Aorta (tissue), 5 donors: ENCODE data around the gene PLCD1. TPM values are rescaled to one million over a fixed set of nuclear protein-coding genes. Genes with fewer than 3 reads are reported as not detected.

ENCODE experiments used
- ATAC-seq: fragments of 200-7000 bp; cut with Tn5 transposase; one replicate; pipeline ENCODE4 v1.9.1; 2022; ENCODE audit warnings: moderate library complexity; ENCODE audit not compliant: low FRiP score
- DNase-seq, 2 donors: peaks; one replicate each; pipeline ENCODE4 v3.0.0-alpha.2; 2020
- H3K27ac ChIP-seq, 2 donors: one replicate each; pipeline ENCODE4 v1.5.1; 2013; ENCODE audit warnings: low read length in 2 of 2, mild to moderate bottlenecking in 2 of 2, moderate library complexity in 2 of 2, control low read depth in 1 of 2, inconsistent platforms in 1 of 2, low read depth in 1 of 2
- H3K27me3 ChIP-seq, 2 donors: one replicate each; pipeline ENCODE4 v1.6.1; 2013; ENCODE audit warnings: control low read depth in 1 of 2, low read length in 1 of 2, mild to moderate bottlenecking in 1 of 2, moderate library complexity in 1 of 2; ENCODE audit not compliant: insufficient read depth in 2 of 2, control insufficient read depth in 1 of 2
- H3K36me3 ChIP-seq, 2 donors: one replicate each; pipeline ENCODE4 v1.6.1; 2013; ENCODE audit warnings: control low read depth in 1 of 2, low read length in 1 of 2, mild to moderate bottlenecking in 1 of 2; ENCODE audit not compliant: insufficient read depth in 2 of 2, control insufficient read depth in 1 of 2
- H3K4me1 ChIP-seq, 2 donors: one replicate each; pipeline ENCODE4 v1.6.1; 2013; ENCODE audit warnings: low read length in 2 of 2, control low read depth in 1 of 2, mild to moderate bottlenecking in 1 of 2, moderate library complexity in 1 of 2; ENCODE audit not compliant: insufficient read depth in 2 of 2, control insufficient read depth in 1 of 2
- H3K4me3 ChIP-seq, 2 donors: one replicate each; pipeline ENCODE4 v1.5.1; 2013; ENCODE audit warnings: low read length in 2 of 2, control low read depth in 1 of 2, mild to moderate bottlenecking in 1 of 2
- H3K9me3 ChIP-seq: one replicate; pipeline ENCODE4 v1.6.1; 2013; ENCODE audit warnings: mild to moderate bottlenecking, low read length; ENCODE audit not compliant: control insufficient read depth
- WGBS, 2 donors: extraction: QIAGEN DNeasy Blood & Tissue Kit; methylation state at CpG; one replicate each; pipeline ENCODE4 v1.1.7; 2013; 5-methylcytosine and 5-hydroxymethylcytosine counted together
- intact Hi-C, 2 donors: fragments of 100-400 bp; cut with DNase I; formaldehyde crosslinking; loops; one replicate each; pipeline versions ENCODE4 v1.14.2 to v1.15.0; 2022
- polyA plus RNA-seq, 2 donors: library from polyadenylated mRNA; stranded (reverse); fragments of 200-250 nt; gene quantifications; one replicate each; pipeline ENCODE4 v1.2.3, GENCODE V29; 2013
- total RNA-seq, 2 donors: library from RNA; stranded (reverse); fragmentation: NEBNext Ultra II Directional; extraction: Animal tissue kit (Norgen Biotek cat#: 25700); gene quantifications; one replicate each; pipeline ENCODE4 v1.2.1, GENCODE V29; 2021
- donor health status: healthy with polysubstance abuse.
- donor health status: Bipolar disorder and iron deficiency.
- donor health status: DM: no; HTN: no; CAD: no.
- donor health status: DM: no; HTN: no; CAD: no.
- donor health status: DM: yes; HTN: yes; CAD: no.

Gene PLCD1
- total and polyA plus RNA-seq, 4 donors = 30.8 to 59.7 (median 45.4) TPM

GRCh38 chr3:38022896-38023709 lies 6.3 kb downstream of the PLCD1 start:
- Histone ChIP-seq H3K4me3 (no peak overlapping the region), H3K36me3 (peaks cover 0 to 6% of the 10 kb centered on the region in 2 donors), H3K27ac (no peak overlapping the region), H3K27me3 (no peaks in the 10 kb centered on the region), H3K9me3 (no peaks in the 10 kb centered on the region), H3K4me1 (no peaks in the 10 kb centered on the region)
- intact Hi-C loops = no loop called here
- no peak for ATAC-seq
- DNase-seq = peak in 1 of 2 donors; percentile 42
- WGBS, 2 donors = 83 to 87% methylated on average over 6 of the region's 6 CpGs

- H3K36me3 ChIP-seq = peaks cover 0 to 9% of the 10 kb centered on the region in 2 donors
- intact Hi-C loops = no loop called here
- H3K4me3 ChIP-seq = no peak overlapping the region
- H3K27me3 ChIP-seq = no peaks in the 10 kb centered on the region
- no peaks in the 10 kb centered on the region for H3K4me1 ChIP-seq
- H3K27ac ChIP-seq = no peak overlapping the region
- ATAC-seq (no peak), DNase-seq (peak in 1 of 2 donors; percentile 27)
- 64 to 71% methylated on average over 3 of the region's 3 CpGs for WGBS, 2 donors
- no peaks in the 10 kb centered on the region for H3K9me3 ChIP-seq
Observed at GRCh38 chr3:38022301-38022700, 7.1 kb downstream of the PLCD1 start.

- ATAC-seq = no peak
- intact Hi-C loops = no loop called here
- Histone ChIP-seq H3K36me3 (peaks cover 0 to 18% of the 10 kb centered on the region in 2 donors), H3K4me1 (no peaks in the 10 kb centered on the region), H3K27me3 (no peaks in the 10 kb centered on the region), H3K9me3 (peaks cover 4% of the 10 kb centered on the region), H3K27ac (no peak overlapping the region), H3K4me3 (no peak overlapping the region)
- WGBS, 2 donors = 81 to 85% methylated on average over 4 of the region's 4 CpGs
- peak in 1 of 2 donors; percentile 36 for DNase-seq
Observed at GRCh38 chr3:38021196-38021595, 8.2 kb downstream of the PLCD1 start.

GRCh38 chr3:38020342-38020726 lies 9.1 kb downstream of the PLCD1 start:
- Histone ChIP-seq H3K27me3 (no peaks in the 10 kb centered on the region), H3K27ac (no peak overlapping the region), H3K36me3 (peaks cover 0 to 19% of the 10 kb centered on the region in 2 donors), H3K9me3 (peaks cover 4% of the 10 kb centered on the region), H3K4me3 (no peak overlapping the region), H3K4me1 (no peaks in the 10 kb centered on the region)
- 77 to 81% methylated on average over 3 of the region's 3 CpGs for WGBS, 2 donors
- intact Hi-C loops = no loop called here
- no peak for ATAC-seq
- DNase-seq = no peak

- Histone ChIP-seq H3K4me3 (no peak overlapping the region), H3K4me1 (no peaks in the 10 kb centered on the region), H3K36me3 (peaks cover 0 to 21% of the 10 kb centered on the region in 2 donors), H3K27me3 (no peaks in the 10 kb centered on the region), H3K9me3 (peaks cover 4% of the 10 kb centered on the region), H3K27ac (no peak overlapping the region)
- ATAC-seq (no peak), DNase-seq (peak in 1 of 2 donors; percentile 47)
- intact Hi-C loops = no loop called here
- WGBS, 2 donors = 79% methylated on average over 10 of the region's 10 CpGs
Observed at GRCh38 chr3:38019658-38020341, 9.6 kb downstream of the PLCD1 start.

- 85 to 89% methylated on average over 13 of the region's 13 CpGs for WGBS, 2 donors
- Histone ChIP-seq H3K4me3 (no peak overlapping the region), H3K9me3 (peaks cover 4% of the 10 kb centered on the region), H3K36me3 (peaks cover 0 to 21% of the 10 kb centered on the region in 2 donors), H3K27ac (no peak overlapping the region), H3K4me1 (no peaks in the 10 kb centered on the region), H3K27me3 (no peaks in the 10 kb centered on the region)
- intact Hi-C loops = no loop called here
- ATAC-seq = no peak
- peak in 1 of 2 donors; percentile 36 for DNase-seq
Observed at GRCh38 chr3:38018296-38019266, 10.9 kb downstream of the PLCD1 start.

GRCh38 chr3:38017445-38018295 lies 11.8 kb downstream of the PLCD1 start:
- Histone ChIP-seq H3K4me3 (no peak overlapping the region), H3K27ac (no peak overlapping the region), H3K36me3 (peaks cover 0 to 21% of the 10 kb centered on the region in 2 donors), H3K4me1 (no peaks in the 10 kb centered on the region), H3K9me3 (peaks cover 4% of the 10 kb centered on the region), H3K27me3 (no peaks in the 10 kb centered on the region)
- WGBS, 2 donors = 77% methylated on average over 9 of the region's 9 CpGs
- intact Hi-C loops = no loop called here
- DNase-seq (peak in 1 of 2 donors; percentile 32), ATAC-seq (no peak)
